Measurements from ENCODE around the gene TTC33.

DNA sequence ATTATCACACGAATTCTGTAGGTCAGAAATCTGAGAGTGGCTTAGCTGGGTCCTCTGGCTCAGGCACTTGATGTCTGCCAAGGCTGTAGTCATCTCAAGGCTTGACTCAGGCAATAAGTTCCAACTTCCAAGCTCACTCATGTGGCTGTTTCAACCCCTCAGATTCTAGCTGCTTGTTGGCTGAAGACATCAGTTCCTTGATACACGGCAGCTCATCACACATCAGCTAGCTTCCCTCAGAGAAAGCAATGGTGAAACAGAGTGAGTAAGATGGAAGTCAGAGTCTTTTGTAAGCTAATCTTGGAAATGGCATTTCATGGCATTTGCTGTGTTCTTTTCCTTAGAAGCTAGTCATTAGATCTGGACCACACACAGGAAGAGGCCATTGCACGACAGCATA lies 280.2 kb downstream of the TTC33 start:
- TF ChIP-seq POLR2A (IDR thresholded peaks at IDR 0.05): no peak
- TF ChIP-seq, protein P1, sequence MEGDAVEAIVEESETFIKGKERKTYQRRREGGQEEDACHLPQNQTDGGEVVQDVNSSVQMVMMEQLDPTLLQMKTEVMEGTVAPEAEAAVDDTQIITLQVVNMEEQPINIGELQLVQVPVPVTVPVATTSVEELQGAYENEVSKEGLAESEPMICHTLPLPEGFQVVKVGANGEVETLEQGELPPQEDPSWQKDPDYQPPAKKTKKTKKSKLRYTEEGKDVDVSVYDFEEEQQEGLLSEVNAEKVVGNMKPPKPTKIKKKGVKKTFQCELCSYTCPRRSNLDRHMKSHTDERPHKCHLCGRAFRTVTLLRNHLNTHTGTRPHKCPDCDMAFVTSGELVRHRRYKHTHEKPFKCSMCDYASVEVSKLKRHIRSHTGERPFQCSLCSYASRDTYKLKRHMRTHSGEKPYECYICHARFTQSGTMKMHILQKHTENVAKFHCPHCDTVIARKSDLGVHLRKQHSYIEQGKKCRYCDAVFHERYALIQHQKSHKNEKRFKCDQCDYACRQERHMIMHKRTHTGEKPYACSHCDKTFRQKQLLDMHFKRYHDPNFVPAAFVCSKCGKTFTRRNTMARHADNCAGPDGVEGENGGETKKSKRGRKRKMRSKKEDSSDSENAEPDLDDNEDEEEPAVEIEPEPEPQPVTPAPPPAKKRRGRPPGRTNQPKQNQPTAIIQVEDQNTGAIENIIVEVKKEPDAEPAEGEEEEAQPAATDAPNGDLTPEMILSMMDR (IDR thresholded peaks at IDR 0.05): no peak

Data from Peyer's patch (tissue), 4 donors.